K562 (cell line): ENCODE results near the gene YAP1. TPM values are rescaled to one million over a fixed set of nuclear protein-coding genes. Genes with fewer than 3 reads are reported as not detected.
A peak's percentile ranks its signal among the peaks of the same experiment; 100 is the strongest.

Source experiments
- CTBP1 ChIP-seq: fragments of 450-650 bp; IDR thresholded peaks from 2 replicates; pipeline ENCODE4 v1.6.1; 2016; ENCODE audit warnings: borderline replicate concordance
- CTCFL ChIP-seq: IDR thresholded peaks from 2 replicates; pipeline ENCODE4 v1.6.1; 2011; ENCODE audit warnings: borderline replicate concordance, low read depth, mild to moderate bottlenecking, moderate library complexity, low read length; ENCODE audit not compliant: insufficient read depth, poor library complexity, severe bottlenecking
- JUND ChIP-seq, 2 experiments: IDR thresholded peaks; 2 replicates in 1 of 2; 3 replicates in 1 of 2; pipeline ENCODE4 v1.6.1; 2011; ENCODE audit warnings: borderline replicate concordance in 2 of 2, low read depth in 2 of 2, low read length in 2 of 2, improper control_type of control experiment in 1 of 2, missing biosample characterization in 1 of 2, missing genetic modification characterization in 1 of 2, missing genetic modification reagents in 1 of 2
- NEUROD1 ChIP-seq: fragments of 150-350 bp; IDR thresholded peaks from 2 replicates; pipeline ENCODE4 v1.6.1; 2014; ENCODE audit warnings: borderline replicate concordance, low read length, low read depth; ENCODE audit not compliant: partially characterized antibody
- NRF1 ChIP-seq, 2 experiments: fragments of 450-650 bp; IDR thresholded peaks in 1 of 2; conservative IDR thresholded peaks in 1 of 2; 2 replicates each; pipeline ENCODE4 v1.6.1; 2014; ENCODE audit warnings: mild to moderate bottlenecking in 2 of 2
- PHF21A ChIP-seq: fragments of 450-650 bp; IDR thresholded peaks from 2 replicates; pipeline ENCODE4 v1.6.1; 2017; ENCODE audit warnings: low read depth, borderline replicate concordance
- TFAP4 ChIP-seq: sonication (generic); formaldehyde crosslinking; IDR thresholded peaks from 2 replicates; pipeline ENCODE4 v1.8.0; 2022; ENCODE audit warnings: missing genetic modification reagents, mild to moderate bottlenecking, moderate library complexity, borderline replicate concordance
- ZFP36 ChIP-seq: fragments of 150-350 bp; IDR thresholded peaks from 2 replicates; pipeline ENCODE4 v1.6.1; 2018; ENCODE audit warnings: low read length, low read depth; ENCODE audit not compliant: partially characterized antibody
- polyA plus RNA-seq, 8 experiments: library from polyadenylated mRNA; depleted of rRNA in 4 of 8; stranded (reverse) in 5 of 8; unstranded in 3 of 8; fragments of >200 nt; fragmentation: Nextera tagmentation in 2 of 8; fragmentation: Illumina TruSeq in 1 of 8; extraction: Ambion mirVana in 2 of 8; extraction: Trizol in 1 of 8; gene quantifications; 2 replicates each; pipeline versions ENCODE4 v1.2.1 to v1.2.3, GENCODE V29; 2011 to 2014; ENCODE audit warnings: inconsistent platforms in 1 of 8, missing spikeins in 1 of 8
- total RNA-seq, 7 experiments: library from RNA; depleted of rRNA in 6 of 7; stranded (reverse); fragments of >200 nt in 6 of 7; fragmentation: Illumina TruSeq in 2 of 7; extraction: Trizol in 2 of 7; gene quantifications; 2 replicates each; pipeline versions ENCODE4 v1.2.1 to v1.2.3, GENCODE V29; 2011 to 2021; ENCODE audit warnings: low replicate concordance in 1 of 7

The YAP1 gene
- total and polyA plus RNA-seq, 9 of the 15 experiments (the other 6 are each of a cell fraction or from before 2014, with no cell fraction given) = 0.18 TPM; not detected in 8

GRCh38 chr11:102268083-102268984 is 158.1 kb downstream of the YAP1 start (continued):
- TF ChIP-seq NEUROD1 = peak; percentile 16
- TF ChIP-seq JUND (IDR thresholded peaks at IDR 0.05; ENCODE audit: borderline replicate concordance, low read depth, low read length) = peak; percentile 49; the same call in 1 of the 2 replicates
- TF ChIP-seq JUND (tag; IDR thresholded peaks at IDR 0.05; ENCODE audit: borderline replicate concordance, low read depth, low read length) = no peak; the same call in 2 of the 3 replicates
- TF ChIP-seq CTBP1 = peak; percentile 65; the same call in 1 of the 2 replicates
- TF ChIP-seq ZFP36 = peak; percentile 3
- TF ChIP-seq CTCFL = peak; percentile 97
- TF ChIP-seq PHF21A = no peak
- peak; percentile 57; the same call in 1 of the 2 replicates for TF ChIP-seq TFAP4 (CRISPR knock-in tag)
- peak; percentile 32 to 56; a peak in 2 of 4 replicates for TF ChIP-seq NRF1 (conservative IDR thresholded peaks at IDR 0.05 in 1 of 2, IDR thresholded peaks at IDR 0.05 in 1 of 2)
